GM23248 (cell line): ENCODE measurements around the gene CBFA2T3.

Experiments used
- EZH2 ChIP-seq: fragments of 200-600 bp; sonication (generic); IDR thresholded peaks from 2 replicates; pipeline ENCODE4 v1.6.1; 2018; ENCODE audit warnings: antibody characterized with exemption, mild to moderate bottlenecking; ENCODE audit not compliant: insufficient read depth, poor library complexity, severe bottlenecking
- EZH2phosphoT487 ChIP-seq: fragments of 200-600 bp; sonication (generic); IDR thresholded peaks from 2 replicates; pipeline ENCODE4 v1.6.1; 2018; ENCODE audit warnings: antibody characterized with exemption, moderate library complexity, mild to moderate bottlenecking, low read depth; ENCODE audit not compliant: insufficient read depth

GRCh38 chr16:88977812-88978607 lies 1.0 kb upstream of the CBFA2T3 start:
- TF ChIP-seq EZH2: no peak
- TF ChIP-seq EZH2phosphoT487: no peak
